ENCODE results near the gene MMP7.

GRCh38 chr11:102546427-102546826, 15.9 kb upstream of the MMP7 start:
- TF ChIP-seq, protein P1, sequence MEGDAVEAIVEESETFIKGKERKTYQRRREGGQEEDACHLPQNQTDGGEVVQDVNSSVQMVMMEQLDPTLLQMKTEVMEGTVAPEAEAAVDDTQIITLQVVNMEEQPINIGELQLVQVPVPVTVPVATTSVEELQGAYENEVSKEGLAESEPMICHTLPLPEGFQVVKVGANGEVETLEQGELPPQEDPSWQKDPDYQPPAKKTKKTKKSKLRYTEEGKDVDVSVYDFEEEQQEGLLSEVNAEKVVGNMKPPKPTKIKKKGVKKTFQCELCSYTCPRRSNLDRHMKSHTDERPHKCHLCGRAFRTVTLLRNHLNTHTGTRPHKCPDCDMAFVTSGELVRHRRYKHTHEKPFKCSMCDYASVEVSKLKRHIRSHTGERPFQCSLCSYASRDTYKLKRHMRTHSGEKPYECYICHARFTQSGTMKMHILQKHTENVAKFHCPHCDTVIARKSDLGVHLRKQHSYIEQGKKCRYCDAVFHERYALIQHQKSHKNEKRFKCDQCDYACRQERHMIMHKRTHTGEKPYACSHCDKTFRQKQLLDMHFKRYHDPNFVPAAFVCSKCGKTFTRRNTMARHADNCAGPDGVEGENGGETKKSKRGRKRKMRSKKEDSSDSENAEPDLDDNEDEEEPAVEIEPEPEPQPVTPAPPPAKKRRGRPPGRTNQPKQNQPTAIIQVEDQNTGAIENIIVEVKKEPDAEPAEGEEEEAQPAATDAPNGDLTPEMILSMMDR (conservative IDR thresholded peaks at IDR 0.05; ENCODE audit: low read length), result no peak
- TF ChIP-seq EZH2phosphoT487 (IDR thresholded peaks at IDR 0.05; ENCODE audit: borderline replicate concordance, low read depth, low read length), result no peak
